Activated T-helper 1 cell treated with anti-CD3 and anti-CD28 coated beads, Interleukin-12 subunit alpha, Interleukin-12 subunit beta, Interleukin-2, Interleukin-4 antibody, amounts not matched to agents 30 ng/mL and 10 ng/mL and 1 ng/mL, durations not matched to agents 14 hours and 24 hours and 36 hours (primary cell): ENCODE results near the gene MYH6. TPM values are rescaled to one million over a fixed set of nuclear protein-coding genes. Genes with fewer than 3 reads are reported as not detected.
"Not testable (repeated sequence)": the region's sequence is repeated elsewhere in the genome, so short reads cannot be mapped to it uniquely, and the experiment has no call there.

Source experiments
- DNase-seq: peaks from one replicate; pipeline ENCODE4 v3.0.0; 2021; ENCODE audit warnings: low spot score
- H3K27ac Mint-ChIP-seq: one replicate; pipeline ENCODE4 v1.8.0; 2021; ENCODE audit warnings: mild to moderate bottlenecking, mixed read lengths
- H3K27me3 Mint-ChIP-seq: one replicate; pipeline ENCODE4 v1.8.0; 2022; ENCODE audit warnings: mild to moderate bottlenecking, moderate library complexity, mixed read lengths; ENCODE audit not compliant: insufficient read depth
- H3K36me3 Mint-ChIP-seq: one replicate; pipeline ENCODE4 v1.8.0; 2021; ENCODE audit warnings: low read depth, mixed read lengths
- H3K4me1 Mint-ChIP-seq: one replicate; pipeline ENCODE4 v1.8.0; 2021; ENCODE audit warnings: low read depth, mixed read lengths
- H3K4me3 Mint-ChIP-seq: one replicate; pipeline ENCODE4 v1.8.0; 2021; ENCODE audit warnings: mild to moderate bottlenecking, moderate library complexity, mixed read lengths
- H3K9me3 Mint-ChIP-seq: one replicate; pipeline ENCODE4 v1.8.0; 2021; ENCODE audit warnings: mixed read lengths
- intact Hi-C: fragments of 100-400 bp; cut with micrococcal nuclease; formaldehyde crosslinking; loops from one replicate; pipeline ENCODE4 v1.15.1; 2024
- total RNA-seq: library from RNA; stranded (reverse); gene quantifications from 2 replicates; pipeline ENCODE4 v1.2.3, GENCODE V29; 2022

Gene MYH6
- total RNA-seq, 1 donor from 2014 or later: 0.52 TPM

GRCh38 chr14:23432102-23432925 lies 24.2 kb upstream of the MYH6 start:
- Mint-ChIP-seq H3K4me1 (no peaks in the 10 kb centered on the region), H3K27ac (no peak overlapping the region), H3K36me3 (no peaks in the 10 kb centered on the region), H3K27me3 (peaks cover 6% of the 10 kb centered on the region), H3K9me3 (no peaks in the 10 kb centered on the region), H3K4me3 (no peak overlapping the region)
- intact Hi-C loops: no loop called here
- DNase-seq: no peak

DNA sequence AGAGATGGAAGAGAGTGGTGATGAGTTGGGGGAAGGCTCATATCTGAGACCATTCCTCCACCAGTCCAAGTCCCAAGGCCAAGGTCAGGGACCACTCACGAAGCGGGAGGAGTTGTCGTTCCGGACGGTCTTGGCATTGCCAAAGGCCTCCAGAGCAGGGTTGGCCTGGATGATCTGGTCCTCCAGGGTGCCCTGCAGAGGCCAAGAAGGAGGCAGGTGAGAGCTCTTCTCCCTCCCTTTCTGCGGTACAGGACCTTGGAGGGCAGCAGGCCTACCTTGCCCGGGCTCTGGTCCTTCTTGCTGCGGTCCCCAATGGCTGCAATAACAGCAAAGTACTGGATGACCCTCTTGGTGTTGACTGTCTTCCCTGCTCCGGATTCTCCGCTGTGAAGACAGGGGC lies 23.4 kb upstream of the MYH6 start:
- DNase-seq: no peak
- Mint-ChIP-seq H3K4me3 (no peak overlapping the region), H3K36me3 (no peaks in the 10 kb centered on the region), H3K4me1 (no peaks in the 10 kb centered on the region), H3K9me3 (no peaks in the 10 kb centered on the region), H3K27me3 (peaks cover 6% of the 10 kb centered on the region), H3K27ac (peak overlapping the region; percentile 6)
- intact Hi-C loops: no loop called here

DNA sequence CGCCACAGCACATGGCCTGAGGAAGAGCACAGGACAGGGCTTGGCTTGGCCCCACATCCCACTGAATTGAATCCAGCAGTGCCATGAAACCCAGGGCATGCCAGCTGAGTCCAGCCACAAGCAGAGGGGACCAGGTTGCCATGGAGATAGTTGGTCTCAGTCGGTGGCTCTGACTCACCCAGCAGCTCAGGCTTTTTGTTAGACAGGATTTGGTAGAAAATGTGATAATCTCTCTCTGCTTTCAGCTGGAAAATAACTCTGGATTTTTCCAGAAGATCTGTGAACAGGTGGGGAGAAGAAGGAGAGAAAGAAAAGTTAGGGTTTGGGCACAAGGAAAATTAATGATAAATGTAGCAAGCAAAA lies 22.6 kb upstream of the MYH6 start:
- Mint-ChIP-seq H3K27ac (no peak overlapping the region), H3K9me3 (no peaks in the 10 kb centered on the region), H3K4me3 (no peak overlapping the region), H3K27me3 (peaks cover 6% of the 10 kb centered on the region), H3K36me3 (no peaks in the 10 kb centered on the region), H3K4me1 (no peaks in the 10 kb centered on the region)
- DNase-seq: no peak
- intact Hi-C loops: no loop called here

DNA sequence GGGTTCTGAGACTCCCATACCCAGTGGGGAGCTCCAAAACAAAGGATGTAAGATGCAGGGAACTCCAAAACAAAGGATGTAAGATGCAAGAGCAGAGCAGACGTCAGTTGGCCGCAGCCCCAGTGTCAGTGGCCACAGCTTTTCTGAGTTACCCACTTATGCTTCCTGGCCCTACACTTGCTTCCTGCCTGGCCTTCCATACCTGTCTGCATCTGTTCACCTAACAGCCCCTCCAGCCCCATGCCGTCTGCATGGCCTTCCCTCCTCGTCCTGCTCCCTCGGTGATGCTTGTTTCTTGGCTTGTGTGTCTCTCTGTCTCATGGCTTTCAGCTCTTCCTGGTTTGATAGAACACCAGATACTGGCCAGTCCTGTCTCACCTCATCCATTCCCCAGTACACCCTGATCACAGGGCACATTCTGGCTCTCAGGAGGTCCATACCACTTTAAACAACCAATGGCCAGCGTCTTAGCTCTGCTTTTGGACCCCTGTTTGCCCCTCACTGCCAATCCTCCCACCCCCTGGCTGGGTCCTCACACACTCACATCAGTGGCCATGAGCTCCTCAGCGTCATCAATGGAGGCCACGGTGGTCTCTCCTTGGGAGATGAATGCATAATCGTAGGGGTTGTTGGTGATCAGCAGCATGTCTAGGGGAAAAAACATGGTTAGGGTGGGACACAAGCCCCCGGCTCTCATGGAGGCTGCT lies 22.1 kb upstream of the MYH6 start:
- Mint-ChIP-seq H3K36me3 (no peaks in the 10 kb centered on the region), H3K9me3 (no peaks in the 10 kb centered on the region), H3K27ac (no peak overlapping the region), H3K4me1 (no peaks in the 10 kb centered on the region), H3K4me3 (no peak overlapping the region), H3K27me3 (peaks cover 6% of the 10 kb centered on the region)
- intact Hi-C loops: no loop called here
- DNase-seq: no peak

DNA sequence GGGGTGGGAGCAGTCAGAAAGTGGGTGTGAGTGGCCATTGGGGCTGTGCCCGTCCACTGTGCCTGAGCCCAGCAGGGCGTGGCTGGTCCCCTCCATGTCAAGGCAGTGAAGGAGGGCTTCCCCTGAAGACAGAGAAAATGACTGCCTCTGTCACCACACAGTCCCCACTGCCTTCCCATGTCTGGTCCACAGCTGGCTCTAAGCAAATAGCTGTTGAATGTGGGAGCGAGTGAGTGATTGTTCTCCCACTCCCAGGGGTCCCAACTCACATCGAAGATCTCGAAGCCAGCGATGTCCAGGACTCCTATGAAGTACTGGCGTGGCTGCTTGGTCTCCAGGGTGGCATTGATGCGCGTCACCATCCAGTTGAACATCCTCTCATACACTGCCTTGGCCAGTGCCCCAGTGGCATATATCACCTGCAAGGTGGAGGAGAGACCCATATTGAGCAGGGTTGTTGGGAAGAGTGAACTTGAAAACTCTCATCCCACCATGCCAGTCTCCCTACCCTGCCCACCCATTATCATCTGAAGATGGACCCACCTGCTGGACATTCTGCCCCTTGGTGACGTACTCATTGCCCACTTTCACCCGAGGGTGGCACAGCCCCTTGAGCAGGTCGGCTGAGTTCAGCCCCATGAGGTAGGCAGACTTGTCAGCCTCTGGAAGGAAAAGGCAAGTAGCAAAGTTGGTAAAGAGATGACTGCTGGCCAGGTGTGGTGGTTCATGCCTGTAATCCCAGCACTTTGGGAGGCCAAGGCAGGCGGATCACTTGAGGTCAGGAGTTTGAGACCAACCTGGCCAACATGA lies 20.8 kb upstream of the MYH6 start:
- H3K4me1 Mint-ChIP-seq: no peaks in the 10 kb centered on the region
- no peak for DNase-seq
- peaks cover 2% of the 10 kb centered on the region for H3K27me3 Mint-ChIP-seq
- intact Hi-C loops: no loop called here
- H3K9me3 Mint-ChIP-seq: no peaks in the 10 kb centered on the region
- no peak overlapping the region for H3K27ac Mint-ChIP-seq
- H3K36me3 Mint-ChIP-seq: no peaks in the 10 kb centered on the region
- no peak overlapping the region for H3K4me3 Mint-ChIP-seq

DNA sequence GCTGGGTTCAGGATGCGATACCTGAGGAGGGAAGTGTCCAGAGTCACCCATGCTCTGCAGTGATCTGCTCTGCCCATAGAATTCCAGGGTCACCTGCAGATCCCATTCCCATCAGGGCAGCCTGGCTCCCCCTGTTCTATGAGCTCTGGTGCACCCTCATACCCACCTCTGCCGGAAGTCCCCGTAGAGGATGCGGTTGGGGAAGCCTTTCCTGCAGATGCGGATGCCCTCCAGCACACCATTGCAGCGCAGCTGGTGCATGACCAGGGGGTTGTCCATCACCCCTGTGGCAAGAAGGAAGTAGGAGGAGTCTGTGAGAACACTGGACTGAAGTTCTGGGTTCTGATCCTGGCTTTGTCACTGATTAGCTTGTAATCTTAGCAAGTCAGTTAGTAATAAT lies 17.7 kb upstream of the MYH6 start:
- H3K27me3 Mint-ChIP-seq, H3K36me3 Mint-ChIP-seq, H3K9me3 Mint-ChIP-seq, H3K27ac Mint-ChIP-seq, H3K4me3 Mint-ChIP-seq, DNase-seq, intact Hi-C loops: not testable (repeated sequence)
- peaks cover 15% of the 10 kb centered on the region for H3K4me1 Mint-ChIP-seq

- Mint-ChIP-seq H3K27ac (no peak overlapping the region), H3K27me3 (no peaks in the 10 kb centered on the region), H3K4me3 (no peak overlapping the region), H3K9me3 (no peaks in the 10 kb centered on the region), H3K36me3 (no peaks in the 10 kb centered on the region), H3K4me1 (peaks cover 21% of the 10 kb centered on the region)
- intact Hi-C loops: no loop called here
- no peak for DNase-seq
Observed at GRCh38 chr14:23425169-23425568, 17.1 kb upstream of the MYH6 start.

GRCh38 chr14:23423657-23424056 lies 15.6 kb upstream of the MYH6 start:
- Mint-ChIP-seq H3K27ac (no peak overlapping the region), H3K4me3 (no peak overlapping the region), H3K36me3 (no peaks in the 10 kb centered on the region), H3K9me3 (no peaks in the 10 kb centered on the region), H3K4me1 (peaks cover 23% of the 10 kb centered on the region), H3K27me3 (peaks cover 1% of the 10 kb centered on the region)
- no peak for DNase-seq
- intact Hi-C loops: no loop called here

- Mint-ChIP-seq H3K4me3 (peak overlapping the region; percentile 24), H3K9me3 (no peaks in the 10 kb centered on the region), H3K4me1 (peaks cover 23% of the 10 kb centered on the region), H3K27ac (peak overlapping the region; percentile 89), H3K27me3 (peaks cover 1% of the 10 kb centered on the region), H3K36me3 (no peaks in the 10 kb centered on the region)
- peak; percentile 35 for DNase-seq
- intact Hi-C loops: no loop called here
Observed at GRCh38 chr14:23421594-23421993, 13.5 kb upstream of the MYH6 start.

DNA sequence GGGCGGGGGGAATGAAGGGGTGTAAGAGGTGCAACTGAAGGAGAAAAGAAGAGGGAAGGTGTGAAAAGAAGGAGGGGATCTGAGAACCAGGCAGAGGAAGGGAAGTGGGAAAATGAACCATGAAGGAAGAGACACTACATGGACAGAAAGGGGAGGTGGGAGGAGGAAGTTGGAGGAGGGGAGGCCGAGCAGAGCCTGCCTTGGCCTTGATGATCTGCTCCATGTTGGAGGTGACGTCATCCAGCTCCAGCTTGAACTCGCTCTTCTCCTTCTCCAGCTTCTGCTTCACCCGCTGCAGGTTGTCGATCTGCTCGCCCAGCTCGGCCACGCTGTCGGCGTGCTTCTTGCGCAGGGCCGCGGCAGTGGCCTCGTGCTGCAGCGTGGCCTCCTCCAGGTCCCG lies 11.6 kb upstream of the MYH6 start:
- H3K27me3 Mint-ChIP-seq, H3K36me3 Mint-ChIP-seq, H3K27ac Mint-ChIP-seq, H3K4me3 Mint-ChIP-seq, intact Hi-C loops, H3K9me3 Mint-ChIP-seq, DNase-seq: not testable (repeated sequence)
- peaks cover 23% of the 10 kb centered on the region for H3K4me1 Mint-ChIP-seq

- Mint-ChIP-seq H3K9me3 (no peaks in the 10 kb centered on the region), H3K27me3 (peaks cover 4% of the 10 kb centered on the region), H3K4me3 (no peak overlapping the region), H3K4me1 (peaks cover 23% of the 10 kb centered on the region), H3K27ac (no peak overlapping the region), H3K36me3 (no peaks in the 10 kb centered on the region)
- DNase-seq: no peak
- intact Hi-C loops: no loop called here
Observed at GRCh38 chr14:23418021-23418420, 9.9 kb upstream of the MYH6 start.

DNA sequence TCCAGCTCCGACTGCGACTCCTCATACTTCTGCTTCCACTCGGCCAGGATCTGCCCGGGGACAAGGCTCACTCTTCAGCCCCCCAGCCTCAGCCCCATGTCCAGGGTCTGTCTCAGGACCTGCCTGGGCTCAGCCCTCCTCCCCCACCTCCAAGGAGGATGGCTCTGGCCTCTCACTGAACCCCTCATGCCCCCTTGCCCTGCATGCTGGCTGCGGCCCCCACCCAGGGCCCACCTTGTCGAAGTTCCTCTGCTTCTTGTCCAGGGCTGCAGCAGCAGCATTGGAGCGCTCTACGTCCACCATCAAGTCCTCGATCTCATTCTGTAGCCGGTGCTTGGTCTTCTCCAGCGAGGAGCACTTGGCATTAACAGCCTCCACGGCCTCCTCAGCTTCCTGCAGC lies 9.2 kb upstream of the MYH6 start:
- H3K27ac Mint-ChIP-seq, DNase-seq, H3K36me3 Mint-ChIP-seq, intact Hi-C loops, H3K27me3 Mint-ChIP-seq, H3K9me3 Mint-ChIP-seq, H3K4me3 Mint-ChIP-seq: not testable (repeated sequence)
- H3K4me1 Mint-ChIP-seq: peaks cover 23% of the 10 kb centered on the region

DNA sequence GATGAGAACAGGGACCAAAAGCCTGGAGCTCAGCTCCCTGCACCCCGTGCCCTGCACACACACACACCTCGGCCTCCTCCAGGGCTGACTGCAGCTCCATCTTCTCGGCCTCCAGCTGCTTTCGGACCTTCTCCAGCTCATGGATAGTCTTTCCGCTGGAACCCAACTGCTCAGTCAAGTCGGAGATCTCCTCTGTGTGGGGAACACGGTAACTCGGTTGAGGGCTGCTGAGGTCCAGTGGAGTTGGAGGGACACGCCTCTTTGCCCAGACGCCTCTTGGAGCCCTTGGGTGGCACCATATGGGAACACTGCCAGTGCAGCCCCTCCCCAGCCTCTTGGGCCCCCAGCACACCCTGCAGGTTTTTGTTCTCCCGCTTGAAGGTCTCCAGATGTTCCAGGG lies 8.7 kb upstream of the MYH6 start:
- Mint-ChIP-seq H3K27me3 (peaks cover 6% of the 10 kb centered on the region), H3K27ac (no peak overlapping the region), H3K9me3 (no peaks in the 10 kb centered on the region), H3K4me1 (peaks cover 18% of the 10 kb centered on the region), H3K36me3 (no peaks in the 10 kb centered on the region), H3K4me3 (no peak overlapping the region)
- intact Hi-C loops: no loop called here
- no peak for DNase-seq
